ENCODE results near the gene GABARAPL2. TPM values are rescaled to one million over a fixed set of nuclear protein-coding genes. Genes with fewer than 3 reads are reported as not detected.

The GABARAPL2 gene
- total RNA-seq, 2 donors from 2014 or later, result 35.9 to 66.2 TPM

DNA sequence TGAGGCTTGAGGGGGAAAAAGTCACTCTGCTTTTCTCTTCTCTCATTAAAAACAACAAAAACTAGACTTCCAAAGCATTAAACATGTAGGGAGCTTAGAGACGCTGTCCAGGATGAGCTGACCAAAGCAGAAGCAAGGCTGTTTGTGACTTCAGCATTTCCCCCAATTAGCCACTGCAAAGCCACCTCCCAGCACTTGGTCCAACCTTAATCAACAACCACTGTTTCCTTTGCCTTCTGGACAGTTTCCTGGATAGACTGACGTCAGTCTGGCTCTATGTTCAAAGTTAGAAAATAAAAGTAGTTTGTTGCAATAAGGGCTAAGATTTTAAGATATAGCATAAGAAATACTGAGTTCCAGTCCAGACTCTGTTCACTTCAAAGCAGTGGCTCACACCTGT lies 13.2 kb upstream of the GABARAPL2 start:
- Histone ChIP-seq H3K4me1 (peaks cover 6% of the 10 kb centered on the region), H3K27me3 (no peaks in the 10 kb centered on the region), H3K4me3 (no peak overlapping the region), H3K36me3 (replicated peaks in 1 of 2; ENCODE audit: insufficient read depth in 1 of 2, low read depth in 2 of 2) (no peaks in the 10 kb centered on the region), H3K9me3 (no peaks in the 10 kb centered on the region), H3K27ac (peak overlapping the region in 1 of 4 donors; percentile 8)
- DNase-seq, result no peak
- TF ChIP-seq, protein P1, sequence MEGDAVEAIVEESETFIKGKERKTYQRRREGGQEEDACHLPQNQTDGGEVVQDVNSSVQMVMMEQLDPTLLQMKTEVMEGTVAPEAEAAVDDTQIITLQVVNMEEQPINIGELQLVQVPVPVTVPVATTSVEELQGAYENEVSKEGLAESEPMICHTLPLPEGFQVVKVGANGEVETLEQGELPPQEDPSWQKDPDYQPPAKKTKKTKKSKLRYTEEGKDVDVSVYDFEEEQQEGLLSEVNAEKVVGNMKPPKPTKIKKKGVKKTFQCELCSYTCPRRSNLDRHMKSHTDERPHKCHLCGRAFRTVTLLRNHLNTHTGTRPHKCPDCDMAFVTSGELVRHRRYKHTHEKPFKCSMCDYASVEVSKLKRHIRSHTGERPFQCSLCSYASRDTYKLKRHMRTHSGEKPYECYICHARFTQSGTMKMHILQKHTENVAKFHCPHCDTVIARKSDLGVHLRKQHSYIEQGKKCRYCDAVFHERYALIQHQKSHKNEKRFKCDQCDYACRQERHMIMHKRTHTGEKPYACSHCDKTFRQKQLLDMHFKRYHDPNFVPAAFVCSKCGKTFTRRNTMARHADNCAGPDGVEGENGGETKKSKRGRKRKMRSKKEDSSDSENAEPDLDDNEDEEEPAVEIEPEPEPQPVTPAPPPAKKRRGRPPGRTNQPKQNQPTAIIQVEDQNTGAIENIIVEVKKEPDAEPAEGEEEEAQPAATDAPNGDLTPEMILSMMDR (IDR thresholded peaks at IDR 0.05), result no peak
- TF ChIP-seq POLR2A (IDR thresholded peaks at IDR 0.05), result no peak
- 61 to 80% methylated on average over 2 of the region's 2 CpGs for whole genome bisulfite sequencing, 2 donors
- intact Hi-C loops (cut with DNase I), result no loop called here
- no peak for ATAC-seq

DNA sequence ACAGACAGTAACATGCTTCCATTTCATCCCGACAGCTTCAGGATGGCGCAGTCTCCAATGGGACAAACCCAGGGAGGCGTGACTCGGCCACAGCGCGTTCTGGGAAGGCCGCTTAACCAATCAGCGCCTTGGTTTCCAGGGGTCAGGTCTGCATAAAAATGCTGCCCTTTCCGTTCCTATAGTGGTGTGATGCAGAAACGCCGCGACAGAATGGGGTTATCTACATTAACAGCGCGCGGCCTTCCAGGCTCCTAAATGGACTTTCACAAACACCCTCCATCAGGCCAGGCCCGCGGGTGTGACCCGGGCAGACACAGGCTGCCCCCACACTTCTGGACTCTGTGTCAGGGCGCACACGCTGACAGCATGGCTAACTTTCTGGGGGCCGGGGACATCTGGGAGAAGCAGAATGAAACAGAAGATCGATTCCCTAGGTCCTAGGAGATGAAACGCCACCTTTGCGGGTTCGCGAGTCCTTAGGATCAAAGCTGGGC lies 10.9 kb upstream of the GABARAPL2 start:
- peak; percentile 69 to 80 (median 76) for DNase-seq
- peak; percentile 74 for ATAC-seq
- H3K9me3 ChIP-seq, result no peaks in the 10 kb centered on the region
- H3K4me3 ChIP-seq, result peak overlapping the region; percentile 37 to 74
- TF ChIP-seq POLR2A (IDR thresholded peaks at IDR 0.05), result peak in 1 of 3 donors; percentile 14
- TF ChIP-seq, protein P1 (IDR thresholded peaks at IDR 0.05), result no peak
- H3K4me1 ChIP-seq, result peaks cover 6% of the 10 kb centered on the region
- intact Hi-C loops (cut with DNase I), result no loop called here
- no peaks in the 10 kb centered on the region for H3K27me3 ChIP-seq
- H3K27ac ChIP-seq, result peak overlapping the region; percentile 0 to 80 (median 57)
- WGBS, 2 donors, result 1% methylated on average over 15 to 26 of the region's 26 CpGs
- no peaks in the 10 kb centered on the region for H3K36me3 ChIP-seq (replicated peaks in 1 of 2; ENCODE audit: insufficient read depth in 1 of 2, low read depth in 2 of 2)

DNA sequence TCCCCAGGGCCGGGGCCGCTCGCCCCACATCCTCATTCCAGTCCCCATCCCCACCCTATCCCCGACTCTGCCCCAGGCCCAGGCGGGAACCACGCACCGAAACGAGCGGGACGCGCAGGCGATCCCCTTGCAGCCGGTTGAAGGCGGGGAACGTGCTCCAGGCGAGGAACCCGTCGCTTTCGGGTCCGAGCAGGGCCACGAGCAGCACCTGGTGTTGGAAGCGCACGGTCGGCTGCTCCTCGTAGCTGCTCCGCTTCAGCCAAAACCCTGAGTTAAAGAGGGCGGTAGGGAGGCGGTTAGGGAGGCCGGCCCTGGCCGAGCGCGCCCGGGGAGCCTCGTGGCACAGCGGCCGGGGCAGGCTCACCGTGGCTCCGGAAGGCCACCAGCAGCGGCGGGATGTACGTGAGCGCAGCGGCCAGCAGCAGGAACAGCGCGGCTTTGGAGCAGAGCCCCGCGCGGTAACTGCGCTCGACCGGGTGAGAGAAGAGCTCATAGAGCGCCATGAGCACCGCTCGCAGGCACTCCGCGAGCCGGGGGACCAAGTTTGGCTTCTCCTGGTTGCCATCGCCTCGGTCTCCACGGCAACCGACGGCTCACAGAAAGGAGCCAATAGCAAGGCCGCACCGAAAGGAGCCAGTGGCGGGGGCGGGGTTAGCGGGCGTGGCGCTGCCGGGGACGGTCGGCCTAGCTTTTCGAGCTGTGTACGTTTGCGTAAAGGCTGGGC lies 10.3 kb upstream of the GABARAPL2 start, which contains the start of gene TMEM231:
Gene TMEM231 (minus strand): TSS at position 546 of the 724 bp plus-strand sequence. CDS start 43 bp downstream, at position 503.
- DNase-seq, result peak; percentile 96 to 98 (median 98)
- intact Hi-C loops (cut with DNase I), result no loop called here
- TF ChIP-seq, protein P1 (IDR thresholded peaks at IDR 0.05), result peak in 1 of 7 experiments; percentile 4
- peak in 2 of 3 donors; percentile 56 to 62 for TF ChIP-seq POLR2A (IDR thresholded peaks at IDR 0.05)
- H3K4me1 ChIP-seq, result peaks cover 6% of the 10 kb centered on the region
- WGBS, 2 donors, result 0% methylated on average over 75 of the region's 75 CpGs; no CpG with 5 or more reads in 1 of the 2 donors
- no peaks in the 10 kb centered on the region for H3K9me3 ChIP-seq
- H3K27ac ChIP-seq, result peak within 1 kb of the TSS; percentile 35 to 80 (median 64)
- H3K27me3 ChIP-seq, result no peaks in the 10 kb centered on the region
- H3K4me3 ChIP-seq, result peak within 1 kb of the TSS; percentile 37 to 74
- no peaks in the 10 kb centered on the region for H3K36me3 ChIP-seq (replicated peaks in 1 of 2; ENCODE audit: insufficient read depth in 1 of 2, low read depth in 2 of 2)
- peak; percentile 97 for ATAC-seq

DNA sequence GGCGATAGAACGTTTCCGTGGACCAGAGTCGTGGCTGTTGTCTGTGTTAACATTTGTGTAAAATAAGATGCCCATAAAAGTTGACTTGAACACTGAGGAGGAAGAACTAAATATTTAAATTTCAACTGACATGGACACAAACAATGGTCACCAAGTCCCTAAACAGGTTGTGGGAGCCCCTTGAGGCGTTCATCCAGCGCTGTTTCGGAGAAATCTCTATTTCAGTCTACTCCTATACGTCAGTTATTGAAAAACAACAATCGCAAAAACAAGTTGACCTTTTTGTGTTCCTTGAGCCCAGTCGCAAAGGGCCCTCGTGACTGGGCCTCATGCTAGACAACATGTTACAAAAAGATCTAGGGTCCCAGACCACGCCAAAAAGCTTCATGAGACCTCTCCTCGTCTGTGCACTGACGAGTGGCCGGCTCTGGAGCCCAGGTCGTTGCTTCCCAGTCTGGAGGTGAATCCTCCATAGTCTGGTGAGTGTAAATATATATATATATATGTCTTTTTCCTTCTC lies 9.7 kb upstream of the GABARAPL2 start:
- no peak for TF ChIP-seq POLR2A (IDR thresholded peaks at IDR 0.05)
- TF ChIP-seq, protein P1 (IDR thresholded peaks at IDR 0.05), result no peak
- ATAC-seq (peak; percentile 2), DNase-seq (no peak)
- Histone ChIP-seq H3K27me3 (no peaks in the 10 kb centered on the region), H3K27ac (peak overlapping the region; percentile 35 to 80 (median 64)), H3K9me3 (no peaks in the 10 kb centered on the region), H3K36me3 (replicated peaks in 1 of 2; ENCODE audit: insufficient read depth in 1 of 2, low read depth in 2 of 2) (no peaks in the 10 kb centered on the region), H3K4me1 (peaks cover 6% of the 10 kb centered on the region), H3K4me3 (peak overlapping the region in 1 of 2 donors; percentile 74)
- intact Hi-C loops (cut with DNase I), result no loop called here
- WGBS, 2 donors, result 33 to 45% methylated on average over 16 of the region's 16 CpGs

Data from body of pancreas (tissue), 4 donors.